Ascending aorta (tissue), 2 donors: Measurements from ENCODE around the gene C3orf22. TPM values are rescaled to one million over a fixed set of nuclear protein-coding genes. Genes with fewer than 3 reads are reported as not detected.

Experiments
- DNase-seq, 2 donors: peaks; one replicate each; pipeline ENCODE4 v3.0.0-alpha.2; 2019; ENCODE audit warnings: low spot score in 2 of 2
- H3K27ac ChIP-seq, 2 donors: fragments of 200-600 bp; sonication (generic); one replicate each; pipeline ENCODE4 v1.5.1; 2016 to 2017; ENCODE audit warnings: mild to moderate bottlenecking in 1 of 2
- H3K27me3 ChIP-seq: fragments of 200-600 bp; sonication (generic); one replicate; pipeline ENCODE4 v1.5.1; 2017
- H3K36me3 ChIP-seq, 2 donors: fragments of 200-600 bp; sonication (generic); one replicate each; pipeline ENCODE4 v1.5.1; 2016
- H3K4me1 ChIP-seq, 2 donors: fragments of 200-600 bp; sonication (generic); one replicate each; pipeline ENCODE4 v1.5.1; 2016 to 2017; ENCODE audit warnings: mild to moderate bottlenecking in 1 of 2
- H3K4me3 ChIP-seq, 2 donors: fragments of 200-600 bp; sonication (generic); one replicate each; pipeline ENCODE4 v1.5.1; 2016 to 2017; ENCODE audit warnings: mild to moderate bottlenecking in 1 of 2
- H3K9me3 ChIP-seq, 2 donors: fragments of 200-600 bp; sonication (generic); one replicate each; pipeline ENCODE4 v1.5.1; 2016
- CTCF ChIP-seq, 3 experiments: fragments of 200-600 bp in 2 of 3; fragments of 450-650 bp in 1 of 3; sonication (generic) in 2 of 3; IDR thresholded peaks; one replicate each; pipeline ENCODE4 v1.5.1; 2016 to 2019; ENCODE audit warnings: antibody characterized with exemption in 3 of 3, mild to moderate bottlenecking in 1 of 3, moderate library complexity in 1 of 3
- intact Hi-C: fragments of 100-400 bp; cut with DNase I; formaldehyde crosslinking; loops from one replicate; pipeline ENCODE4 v1.15.1; 2023
- total RNA-seq: library from RNA; depleted of rRNA; stranded (reverse); fragments of >200 nt; gene quantifications from one replicate; pipeline ENCODE4 v1.1.0, GENCODE V29; 2016

The C3orf22 gene
- total RNA-seq, 1 donor from 2014 or later, result not detected

GRCh38 chr3:126551121-126551838 is 7.5 kb downstream of the C3orf22 start:
- no peaks in the 10 kb centered on the region for H3K9me3 ChIP-seq
- peak in 1 of 2 donors; percentile 46 for DNase-seq
- no peak overlapping the region for H3K27ac ChIP-seq
- H3K27me3 ChIP-seq, result no peaks in the 10 kb centered on the region
- TF ChIP-seq CTCF (IDR thresholded peaks at IDR 0.05), result no peak
- no peak overlapping the region for H3K4me3 ChIP-seq
- H3K4me1 ChIP-seq, result no peaks in the 10 kb centered on the region
- intact Hi-C loops, result no loop called here
- H3K36me3 ChIP-seq, result no peaks in the 10 kb centered on the region

GRCh38 chr3:126550488-126551051 is 8.2 kb downstream of the C3orf22 start:
- H3K27ac ChIP-seq, result no peak overlapping the region
- DNase-seq, result peak in 1 of 2 donors; percentile 54
- H3K36me3 ChIP-seq, result no peaks in the 10 kb centered on the region
- intact Hi-C loops, result no loop called here
- H3K9me3 ChIP-seq, result no peaks in the 10 kb centered on the region
- no peak overlapping the region for H3K4me3 ChIP-seq
- TF ChIP-seq CTCF (IDR thresholded peaks at IDR 0.05), result no peak
- no peaks in the 10 kb centered on the region for H3K27me3 ChIP-seq
- no peaks in the 10 kb centered on the region for H3K4me1 ChIP-seq

DNA sequence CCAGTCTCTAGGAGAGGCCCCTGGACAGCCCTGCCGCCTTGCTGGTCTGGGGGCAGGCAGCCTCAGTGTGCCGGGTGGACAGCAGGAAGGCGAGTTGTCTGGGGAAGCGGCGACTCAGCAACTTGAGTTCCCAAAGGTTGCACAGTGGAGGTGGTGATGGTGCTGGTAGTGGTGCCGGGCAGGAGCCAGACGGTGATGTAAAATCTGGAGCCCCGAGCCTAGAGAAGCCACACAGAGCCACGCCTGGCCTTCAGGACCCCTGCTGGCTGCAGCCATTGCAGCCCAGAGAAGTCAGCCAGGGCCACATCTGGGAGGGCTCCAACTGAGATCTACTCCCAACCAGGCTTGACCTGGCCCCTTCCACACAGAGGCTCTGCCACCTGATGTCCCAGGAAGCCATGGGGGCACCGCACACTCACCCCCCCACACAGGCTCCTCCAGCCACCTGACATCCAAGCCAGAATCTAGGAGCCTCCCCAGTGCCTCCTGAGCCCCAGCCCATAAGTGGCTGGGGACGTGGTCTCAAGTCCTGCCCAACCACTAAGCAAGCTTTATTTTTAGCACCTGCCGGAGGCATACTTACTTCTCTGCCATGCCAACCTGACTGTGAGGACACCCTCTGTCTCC is 8.8 kb downstream of the C3orf22 start:
- intact Hi-C loops, result no loop called here

DNA sequence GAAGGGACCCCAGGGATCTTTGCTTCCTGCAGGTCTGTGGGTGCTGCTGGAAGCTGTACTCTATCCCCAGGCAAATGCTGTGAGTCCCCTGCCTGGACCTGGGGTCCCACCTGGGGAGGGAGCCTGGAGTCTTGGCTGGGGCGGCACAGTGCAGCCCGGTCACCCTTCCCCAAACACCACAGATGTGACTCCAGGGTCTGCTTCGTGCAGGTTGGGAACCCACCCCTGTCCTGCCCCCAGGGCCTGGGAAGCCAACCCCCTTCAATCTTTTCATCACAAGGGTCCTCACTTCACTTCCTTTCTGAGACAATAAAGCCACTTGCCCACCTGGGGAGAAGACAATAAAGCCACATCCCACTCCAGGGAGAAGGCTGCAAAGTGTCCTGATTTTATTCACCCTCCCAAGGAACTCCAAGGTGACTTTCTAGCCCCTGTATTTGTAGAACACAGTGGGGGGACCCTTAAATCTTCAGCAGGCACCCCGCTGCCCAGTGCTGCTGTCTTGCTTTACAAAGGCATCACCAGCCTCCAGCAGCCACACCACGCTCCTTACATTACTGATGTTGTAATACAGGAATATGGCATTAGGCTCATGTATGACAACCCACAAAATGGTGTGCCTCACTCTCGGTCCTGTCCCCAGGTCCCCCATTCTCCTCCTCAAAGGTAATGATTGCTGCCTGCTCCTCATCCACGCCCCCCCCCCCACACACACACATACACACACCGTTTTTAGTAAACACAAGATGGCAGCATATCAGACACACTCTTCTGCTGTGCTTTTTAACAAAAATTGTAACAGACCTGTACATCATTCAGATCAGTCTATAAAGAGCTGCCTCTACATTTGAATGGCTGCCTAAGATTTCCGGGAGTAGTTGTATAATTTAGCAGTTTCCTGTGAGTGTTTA is 9.9 kb downstream of the C3orf22 start:
- Histone ChIP-seq H3K4me3 (no peak overlapping the region), H3K27me3 (no peaks in the 10 kb centered on the region)
- no peak for TF ChIP-seq CTCF (IDR thresholded peaks at IDR 0.05)

More for the DNA sequence above, 8.8 kb downstream of the C3orf22 start:
- Histone ChIP-seq H3K36me3 (no peaks in the 10 kb centered on the region), H3K4me1 (no peaks in the 10 kb centered on the region), H3K27me3 (no peaks in the 10 kb centered on the region), H3K27ac (no peak overlapping the region), H3K4me3 (no peak overlapping the region), H3K9me3 (no peaks in the 10 kb centered on the region)
- TF ChIP-seq CTCF (IDR thresholded peaks at IDR 0.05), result no peak
- peak; percentile 3 to 40 for DNase-seq

DNA sequence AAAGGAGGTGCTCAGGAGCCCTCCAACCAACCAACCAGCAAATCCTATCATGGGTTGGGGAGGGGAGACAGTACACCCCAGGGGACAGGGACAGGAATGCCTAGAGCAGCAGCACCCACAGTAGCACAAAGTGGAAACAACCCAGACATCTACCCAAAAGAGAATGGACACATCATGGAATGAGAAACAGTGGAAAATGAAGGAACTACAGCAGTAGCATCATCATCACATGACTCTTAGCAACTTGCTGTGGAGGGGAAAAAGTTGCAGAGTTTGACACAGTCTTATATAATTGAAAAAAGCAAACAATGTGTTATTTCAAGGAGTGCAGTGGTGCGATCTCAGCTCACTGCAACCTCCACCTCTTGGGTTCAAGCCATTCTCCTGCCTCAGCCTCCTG is 11.0 kb downstream of the C3orf22 start:
- Histone ChIP-seq H3K4me3 (no peak overlapping the region), H3K4me1 (no peaks in the 10 kb centered on the region), H3K27ac (no peak overlapping the region), H3K36me3 (no peaks in the 10 kb centered on the region), H3K27me3 (peaks cover 2% of the 10 kb centered on the region), H3K9me3 (no peaks in the 10 kb centered on the region)
- intact Hi-C loops, result no loop called here
- DNase-seq, result no peak
- TF ChIP-seq CTCF (IDR thresholded peaks at IDR 0.05), result no peak

More for the DNA sequence above, 9.9 kb downstream of the C3orf22 start:
- Histone ChIP-seq H3K4me1 (no peaks in the 10 kb centered on the region), H3K36me3 (no peaks in the 10 kb centered on the region), H3K9me3 (no peaks in the 10 kb centered on the region), H3K27ac (no peak overlapping the region)
- peak; percentile 5 to 52 for DNase-seq
- intact Hi-C loops, result no loop called here
